ENCODE data around the gene MYCT1.

- TF ChIP-seq CTCF (IDR thresholded peaks at IDR 0.05; ENCODE audit: low read depth, low read length, missing input control) (no peak), TAF1 (conservative IDR thresholded peaks at IDR 0.05) (no peak), JUND (IDR thresholded peaks at IDR 0.05) (no peak), FOXA1 (IDR thresholded peaks at IDR 0.05) (no peak), RAD21 (IDR thresholded peaks at IDR 0.05) (no peak)
- TF ChIP-seq, protein P1, sequence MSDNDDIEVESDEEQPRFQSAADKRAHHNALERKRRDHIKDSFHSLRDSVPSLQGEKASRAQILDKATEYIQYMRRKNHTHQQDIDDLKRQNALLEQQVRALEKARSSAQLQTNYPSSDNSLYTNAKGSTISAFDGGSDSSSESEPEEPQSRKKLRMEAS (IDR thresholded peaks at IDR 0.05) = no peak
Measured at GRCh38 chr6:152745509-152746171, 47.9 kb downstream of the MYCT1 start.

All from liver (tissue), 3 donors.